Tongue (tissue), 2 donors: ENCODE results near the gene FAM83B. TPM values are rescaled to one million over a fixed set of nuclear protein-coding genes. Genes with fewer than 3 reads are reported as not detected.

Experiments
- DNase-seq: peaks from one replicate; pipeline ENCODE4 v3.0.0-alpha.2; 2015
- total RNA-seq: library from RNA; depleted of rRNA; stranded (reverse); fragments of >200 nt; gene quantifications from one replicate; pipeline ENCODE4 v1.2.3, GENCODE V29; 2014

Gene FAM83B
- total RNA-seq, 1 donor from 2014 or later, result 13.8 TPM

- DNase-seq, result no peak
These were observed 134.7 kb downstream of the FAM83B start for GRCh38 chr6:54981276-54981609.

GRCh38 chr6:54981647-54982046 is 135.1 kb downstream of the FAM83B start:
- no peak for DNase-seq

GRCh38 chr6:54987633-54988290 is 141.2 kb downstream of the FAM83B start:
- DNase-seq, result no peak

GRCh38 chr6:54988576-54988975 is 142.0 kb downstream of the FAM83B start:
- no peak for DNase-seq

GRCh38 chr6:54990001-54990400 is 143.4 kb downstream of the FAM83B start:
- DNase-seq, result no peak
